Caco-2 (cell line): Measurements from ENCODE around the gene PPM1B. TPM values are rescaled to one million over a fixed set of nuclear protein-coding genes. Genes with fewer than 3 reads are reported as not detected.

Experiments used
- BruUV-seq: library from RNA; stranded (reverse); fragments of 400-500 nt; replicated peaks from 2 replicates; lab custom pipeline; 2021; lab: Mats Ljungman, UMichigan
- CTCF ChIA-PET: fragments of 300-600 bp; sonication (Branson Sonifier 250); formaldehyde crosslinking; loops from one replicate; lab custom pipeline; 2022; ENCODE audit warnings: antibody characterized with exemption; lab: Charles Lee
- POLR2A ChIA-PET: fragments of 300-600 bp; sonication (Branson Sonifier 250); formaldehyde crosslinking; loops from one replicate; lab custom pipeline; 2022; ENCODE audit warnings: antibody characterized with exemption; lab: Charles Lee
- DNase-seq, 2 experiments: peaks; one replicate each; pipeline versions ENCODE4 v3.0.0 to v3.0.0-alpha.2; 2020 to 2022
- H3K27me3 ChIP-seq: replicated peaks from 2 replicates; pipeline ENCODE4 v1.6.0; 2011; ENCODE audit warnings: low read length; ENCODE audit not compliant: control insufficient read depth, insufficient read depth
- H3K36me3 ChIP-seq: 2 replicates; pipeline ENCODE4 v1.5.1; 2011; ENCODE audit warnings: low read length; ENCODE audit not compliant: control insufficient read depth, insufficient read depth
- H3K4me1 ChIP-seq: fragments of 250-450 bp; sonication (Bioruptor Pico); 2 replicates; pipeline ENCODE4 v1.5.1; 2020; ENCODE audit warnings: mild to moderate bottlenecking
- H3K4me3 ChIP-seq: 2 replicates; pipeline ENCODE4 v1.5.1; 2011; ENCODE audit warnings: low read depth, mild to moderate bottlenecking, control low read depth, low read length
- H3K9me3 ChIP-seq: fragments of 250-450 bp; sonication (Bioruptor Pico); 2 replicates; pipeline ENCODE4 v1.5.1; 2020; ENCODE audit warnings: mild to moderate bottlenecking, moderate library complexity
- H3K27ac Mint-ChIP-seq: one replicate; pipeline ENCODE4 v1.8.0; 2022; ENCODE audit warnings: mixed read lengths; ENCODE audit not compliant: unreplicated experiment
- H3K27me3 Mint-ChIP-seq: one replicate; pipeline ENCODE4 v1.8.0; 2022; ENCODE audit warnings: mixed read lengths; ENCODE audit not compliant: insufficient read depth, unreplicated experiment
- H3K36me3 Mint-ChIP-seq: one replicate; pipeline ENCODE4 v1.8.0; 2022; ENCODE audit warnings: mild to moderate bottlenecking, mixed read lengths; ENCODE audit not compliant: insufficient read depth, unreplicated experiment
- H3K4me1 Mint-ChIP-seq: one replicate; pipeline ENCODE4 v1.8.0; 2022; ENCODE audit warnings: low read depth, mixed read lengths; ENCODE audit not compliant: unreplicated experiment
- H3K4me3 Mint-ChIP-seq: one replicate; pipeline ENCODE4 v1.8.0; 2022; ENCODE audit warnings: mild to moderate bottlenecking, moderate library complexity, mixed read lengths; ENCODE audit not compliant: unreplicated experiment
- H3K9me3 Mint-ChIP-seq: one replicate; pipeline ENCODE4 v1.8.0; 2022; ENCODE audit warnings: mixed read lengths; ENCODE audit not compliant: unreplicated experiment
- CTCF ChIP-seq, 2 experiments: fragments of 200-600 bp in 1 of 2; IDR thresholded peaks; 1 replicate in 1 of 2; 2 replicates in 1 of 2; pipeline versions ENCODE4 v1.5.1 to v1.8.0; 2011 to 2022; ENCODE audit warnings: antibody characterized with exemption in 1 of 2, control low read depth in 1 of 2, inconsistent platforms in 1 of 2, low read depth in 1 of 2, low read length in 1 of 2, mild to moderate bottlenecking in 1 of 2, moderate library complexity in 1 of 2; ENCODE audit not compliant: insufficient read depth in 1 of 2, severe bottlenecking in 1 of 2, unreplicated experiment in 1 of 2
- intact Hi-C: fragments of 100-400 bp; cut with micrococcal nuclease; formaldehyde crosslinking; loops from one replicate; pipeline ENCODE4 v1.10.0; 2022; ENCODE audit not compliant: unreplicated experiment
- total RNA-seq: library from RNA; stranded (reverse); gene quantifications from 2 replicates; pipeline ENCODE4 v1.2.3, GENCODE V29; 2022

Gene PPM1B
- total RNA-seq, 1 experiment from 2014 or later, result 82.9 TPM

- peaks cover 10% of the 10 kb centered on the region for H3K36me3 Mint-ChIP-seq
- DNase-seq, result no peak
- Histone ChIP-seq H3K36me3 (no peaks in the 10 kb centered on the region), H3K27me3 (no peaks in the 10 kb centered on the region), H3K4me1 (peaks cover 21% of the 10 kb centered on the region), H3K9me3 (no peaks in the 10 kb centered on the region), H3K4me3 (no peak overlapping the region)
- H3K27me3 Mint-ChIP-seq, result no peaks in the 10 kb centered on the region
- no TSS peak for BruUV-seq
- H3K4me1 Mint-ChIP-seq, result peaks cover 4% of the 10 kb centered on the region
- no peak for TF ChIP-seq CTCF (IDR thresholded peaks at IDR 0.05; ENCODE audit: insufficient read depth in 1 of 2, low read depth in 1 of 2, low read length in 1 of 2, severe bottlenecking in 1 of 2, unreplicated experiment in 1 of 2)
- CTCF ChIA-PET, result no interaction called here
- intact Hi-C loops, result no loop called here
- H3K9me3 Mint-ChIP-seq, result no peaks in the 10 kb centered on the region
- H3K27ac Mint-ChIP-seq, result no peak overlapping the region
- POLR2A ChIA-PET, result no interaction called here
- no peak overlapping the region for H3K4me3 Mint-ChIP-seq
Measured at GRCh38 chr2:44237221-44237620, 68.5 kb downstream of the PPM1B start.

GRCh38 chr2:44242904-44243303 lies 74.2 kb downstream of the PPM1B start:
- Mint-ChIP-seq H3K27me3 (no peaks in the 10 kb centered on the region), H3K4me1 (peaks cover 28% of the 10 kb centered on the region), H3K27ac (no peak overlapping the region), H3K4me3 (no peak overlapping the region), H3K9me3 (no peaks in the 10 kb centered on the region), H3K36me3 (peaks cover under 1% of the 10 kb centered on the region)
- POLR2A ChIA-PET, result no interaction called here
- DNase-seq, result no peak
- Histone ChIP-seq H3K9me3 (no peaks in the 10 kb centered on the region), H3K4me3 (no peak overlapping the region), H3K36me3 (no peaks in the 10 kb centered on the region), H3K4me1 (peaks cover 33% of the 10 kb centered on the region), H3K27me3 (no peaks in the 10 kb centered on the region)
- BruUV-seq, result no TSS peak
- intact Hi-C loops, result loop anchor here (5.0 to 10.0 kb wide), 2 partner anchors 366 to 472 kb away; no protein-coding TSS in a partner anchor
- CTCF ChIA-PET, result interaction anchor here (0.5 to 5.8 kb wide), 2 partner anchors 49 to 1016 kb away, joined by 3 to 53 read pairs; no protein-coding TSS in a partner anchor
- no peak for TF ChIP-seq CTCF (IDR thresholded peaks at IDR 0.05; ENCODE audit: insufficient read depth in 1 of 2, low read depth in 1 of 2, low read length in 1 of 2, severe bottlenecking in 1 of 2, unreplicated experiment in 1 of 2)

- H3K27me3 ChIP-seq, result no peaks in the 10 kb centered on the region
- peaks cover 28% of the 10 kb centered on the region for H3K4me1 Mint-ChIP-seq
- intact Hi-C loops, result loop anchor here (1.0 to 10.0 kb wide), 6 partner anchors 47 to 470 kb away; no protein-coding TSS in a partner anchor
- no peaks in the 10 kb centered on the region for H3K9me3 ChIP-seq
- no peaks in the 10 kb centered on the region for H3K9me3 Mint-ChIP-seq
- H3K4me3 ChIP-seq, result 0 out of 2 replicates have a peak overlapping the region, but pooled peaks have one; percentile 10
- DNase-seq, result peak; percentile 64 to 71
- ChIA-PET CTCF (interaction anchor here (0.5 to 5.8 kb wide), 6 partner anchors 15 to 711 kb away, joined by 3 to 53 read pairs (median 8); no protein-coding TSS in a partner anchor), POLR2A (no interaction called here)
- no peak overlapping the region for H3K27ac Mint-ChIP-seq
- peaks cover 38% of the 10 kb centered on the region for H3K4me1 ChIP-seq
- H3K27me3 Mint-ChIP-seq, result no peaks in the 10 kb centered on the region
- no peaks in the 10 kb centered on the region for H3K36me3 ChIP-seq
- H3K36me3 Mint-ChIP-seq, result peaks cover 4% of the 10 kb centered on the region
- peak overlapping the region; percentile 61 for H3K4me3 Mint-ChIP-seq
- TF ChIP-seq CTCF (IDR thresholded peaks at IDR 0.05; ENCODE audit: insufficient read depth in 1 of 2, low read depth in 1 of 2, low read length in 1 of 2, severe bottlenecking in 1 of 2, unreplicated experiment in 1 of 2), result peak; percentile 53 to 66
- BruUV-seq, result no TSS peak
Measured at GRCh38 chr2:44244135-44244871, 75.6 kb downstream of the PPM1B start.
